DOHH2 (cell line): ENCODE results near the gene KIF26A.

Source experiments
- EZH2phosphoT487 ChIP-seq: fragments of 200-600 bp; sonication (generic); IDR thresholded peaks from 2 replicates; pipeline ENCODE4 v1.6.1; 2017; ENCODE audit warnings: borderline replicate concordance, mild to moderate bottlenecking, antibody characterized with exemption, low read length, moderate library complexity, mixed read lengths
- TF ChIP-seq, protein P1 (sequence below): fragments of 200-600 bp; sonication (generic); IDR thresholded peaks from one replicate; pipeline ENCODE4 v1.5.1; 2014; ENCODE audit warnings: antibody characterized with exemption, mild to moderate bottlenecking, low read depth, low read length; ENCODE audit not compliant: poor library complexity, severe bottlenecking

DNA sequence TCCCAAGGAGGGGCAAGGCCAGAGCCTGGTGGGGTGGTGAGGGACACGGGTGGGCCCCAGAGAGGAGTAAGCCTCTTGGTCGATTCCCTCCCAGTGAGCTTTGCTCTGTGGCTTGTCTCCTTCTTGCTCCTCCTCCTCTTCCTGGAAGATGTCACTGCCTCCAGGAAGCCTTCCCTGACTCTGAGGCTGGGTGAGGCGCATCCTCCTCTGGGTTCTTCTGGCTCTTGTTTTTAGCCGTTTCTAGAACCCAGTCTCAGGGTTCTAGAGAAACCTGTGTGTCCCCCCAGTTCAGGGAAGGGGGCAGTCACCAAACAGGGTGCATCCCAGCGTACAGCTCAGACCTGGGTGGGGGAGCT, 12.6 kb downstream of the KIF26A start:
- TF ChIP-seq, protein P1, sequence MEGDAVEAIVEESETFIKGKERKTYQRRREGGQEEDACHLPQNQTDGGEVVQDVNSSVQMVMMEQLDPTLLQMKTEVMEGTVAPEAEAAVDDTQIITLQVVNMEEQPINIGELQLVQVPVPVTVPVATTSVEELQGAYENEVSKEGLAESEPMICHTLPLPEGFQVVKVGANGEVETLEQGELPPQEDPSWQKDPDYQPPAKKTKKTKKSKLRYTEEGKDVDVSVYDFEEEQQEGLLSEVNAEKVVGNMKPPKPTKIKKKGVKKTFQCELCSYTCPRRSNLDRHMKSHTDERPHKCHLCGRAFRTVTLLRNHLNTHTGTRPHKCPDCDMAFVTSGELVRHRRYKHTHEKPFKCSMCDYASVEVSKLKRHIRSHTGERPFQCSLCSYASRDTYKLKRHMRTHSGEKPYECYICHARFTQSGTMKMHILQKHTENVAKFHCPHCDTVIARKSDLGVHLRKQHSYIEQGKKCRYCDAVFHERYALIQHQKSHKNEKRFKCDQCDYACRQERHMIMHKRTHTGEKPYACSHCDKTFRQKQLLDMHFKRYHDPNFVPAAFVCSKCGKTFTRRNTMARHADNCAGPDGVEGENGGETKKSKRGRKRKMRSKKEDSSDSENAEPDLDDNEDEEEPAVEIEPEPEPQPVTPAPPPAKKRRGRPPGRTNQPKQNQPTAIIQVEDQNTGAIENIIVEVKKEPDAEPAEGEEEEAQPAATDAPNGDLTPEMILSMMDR: no peak
- no peak for TF ChIP-seq EZH2phosphoT487
